Measurements from ENCODE around the gene ETFBKMT. TPM values are rescaled to one million over a fixed set of nuclear protein-coding genes. Genes with fewer than 3 reads are reported as not detected.
"Not testable (repeated sequence)": the region's sequence is repeated elsewhere in the genome, so short reads cannot be mapped to it uniquely, and the experiment has no call there.

Gene ETFBKMT
- total RNA-seq, 1 donor from 2014 or later, result 3.8 TPM

GRCh38 chr12:31655792-31656191, 3.7 kb upstream of the ETFBKMT start:
- DNase-seq, result no peak

GRCh38 chr12:31658471-31659086, 909 bp upstream of the ETFBKMT start:
- peak; percentile 32 for DNase-seq

- DNase-seq, result no peak
Measured at GRCh38 chr12:31662176-31662849, 2.8 kb downstream of the ETFBKMT start.

- no peak for DNase-seq
Measured at GRCh38 chr12:31663576-31663975, 4.1 kb downstream of the ETFBKMT start.

- DNase-seq, result no peak
Measured at GRCh38 chr12:31664038-31664437, 4.5 kb downstream of the ETFBKMT start.

- no peak for DNase-seq
Measured at GRCh38 chr12:31669020-31669419, 9.5 kb downstream of the ETFBKMT start.

- not testable (repeated sequence) for DNase-seq
Measured at GRCh38 chr12:31669582-31669981, 10.1 kb downstream of the ETFBKMT start.

GRCh38 chr12:31672521-31672920, 13.0 kb downstream of the ETFBKMT start:
- no peak for DNase-seq

- peak; percentile 45 for DNase-seq
Measured at GRCh38 chr12:31682136-31682962, 22.9 kb downstream of the ETFBKMT start.

GRCh38 chr12:31685801-31686200, 26.3 kb downstream of the ETFBKMT start:
- no peak for DNase-seq

- no peak for DNase-seq
Measured at GRCh38 chr12:31687101-31687527, 27.6 kb downstream of the ETFBKMT start.

GRCh38 chr12:31689921-31690320, 30.4 kb downstream of the ETFBKMT start:
- not testable (repeated sequence) for DNase-seq

- DNase-seq, result no peak
Measured at GRCh38 chr12:31702047-31702446, 42.6 kb downstream of the ETFBKMT start.

- DNase-seq, result no peak
Measured at GRCh38 chr12:31705621-31706020, 46.1 kb downstream of the ETFBKMT start.

- DNase-seq, result not testable (repeated sequence)
Measured at GRCh38 chr12:31708118-31708517, 48.6 kb downstream of the ETFBKMT start.

GRCh38 chr12:31710021-31710818, 50.7 kb downstream of the ETFBKMT start:
- no peak for DNase-seq

- DNase-seq, result no peak
Measured at GRCh38 chr12:31712877-31713276, 53.4 kb downstream of the ETFBKMT start.

- no peak for DNase-seq
Measured at GRCh38 chr12:31714406-31715271, 55.2 kb downstream of the ETFBKMT start.

- no peak for DNase-seq
Measured at GRCh38 chr12:31715283-31715825, 55.9 kb downstream of the ETFBKMT start.

- DNase-seq, result not testable (repeated sequence)
Measured at GRCh38 chr12:31716998-31717397, 57.5 kb downstream of the ETFBKMT start.
